Activated naive CD8-positive, alpha-beta T cell treated with anti-CD3 and anti-CD28 coated beads, Interleukin-2, amount 10 ng/mL, durations not matched to agents 7 days and 5 days (primary cell): ENCODE results near the gene MYL9. TPM values are rescaled to one million over a fixed set of nuclear protein-coding genes. Genes with fewer than 3 reads are reported as not detected.

Experiments
- ATAC-seq: fragments of 150-1000 bp; cut with Tn5 transposase; one replicate; pipeline ENCODE4 v1.10.0; 2021; ENCODE audit warnings: low read depth, moderate library complexity
- POLR2A ChIA-PET: fragments of 350-600 bp; sonication (Branson Sonifier 250); formaldehyde crosslinking; loops from one replicate; lab custom pipeline; 2021; ENCODE audit warnings: antibody characterized with exemption; lab: Charles Lee
- DNase-seq: peaks from one replicate; pipeline ENCODE4 v3.0.0; 2021
- H3K27ac Mint-ChIP-seq: one replicate; pipeline ENCODE4 v1.8.0; 2022; ENCODE audit warnings: mild to moderate bottlenecking, mixed read lengths
- H3K27me3 Mint-ChIP-seq: one replicate; pipeline ENCODE4 v1.8.0; 2022; ENCODE audit warnings: mild to moderate bottlenecking, moderate library complexity, mixed read lengths
- H3K36me3 Mint-ChIP-seq: one replicate; pipeline ENCODE4 v1.8.0; 2021; ENCODE audit warnings: mild to moderate bottlenecking, mixed read lengths
- H3K4me1 Mint-ChIP-seq: one replicate; pipeline ENCODE4 v1.8.0; 2021; ENCODE audit warnings: mixed read lengths
- H3K4me3 Mint-ChIP-seq: one replicate; pipeline ENCODE4 v1.8.0; 2022; ENCODE audit warnings: mild to moderate bottlenecking, moderate library complexity, mixed read lengths
- H3K9me3 Mint-ChIP-seq: one replicate; pipeline ENCODE4 v1.8.0; 2021; ENCODE audit warnings: mixed read lengths
- total RNA-seq, 2 experiments: library from RNA; stranded (reverse); gene quantifications; one replicate each; pipeline ENCODE4 v1.2.3, GENCODE V29; 2021

The MYL9 gene
- under 1 TPM; 0.51 to 0.61 TPM for total RNA-seq

DNA sequence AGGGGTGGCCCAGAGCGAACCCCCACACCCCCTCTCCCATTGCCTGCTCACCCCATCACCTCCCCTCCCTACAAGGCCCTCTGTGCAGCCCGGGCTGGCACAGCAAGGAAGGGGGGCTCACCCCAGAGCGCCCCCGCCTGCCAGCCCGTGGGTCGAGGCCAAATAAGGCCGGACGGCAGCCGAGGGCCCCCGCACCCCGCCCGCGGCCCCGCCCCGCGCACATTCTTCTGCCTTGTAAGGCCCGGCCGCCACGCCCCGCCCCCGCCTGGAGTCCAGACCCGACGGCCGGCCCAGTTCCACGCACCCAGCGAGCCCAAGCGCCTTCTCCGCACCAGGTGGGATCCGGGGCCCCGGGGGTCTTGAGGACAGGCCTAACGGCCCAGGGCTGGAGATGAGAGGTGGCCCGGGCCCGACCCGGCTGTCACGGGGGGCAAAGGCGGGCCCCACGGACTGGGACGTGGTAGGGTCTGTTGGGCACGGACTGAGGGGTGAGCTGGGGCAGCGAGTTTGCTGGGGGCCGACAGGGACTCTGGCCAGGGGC, at the start of gene MYL9:
MYL9 (plus strand) TSS at position 293 of the 541 bp plus-strand sequence. CDS start 3,366 bp downstream, outside the sequence.
- H3K27me3 Mint-ChIP-seq, result no peaks in the 10 kb centered on the region
- H3K4me3 Mint-ChIP-seq, result peak within 1 kb of the TSS; percentile 16
- no peaks in the 10 kb centered on the region for H3K36me3 Mint-ChIP-seq
- POLR2A ChIA-PET, result no interaction called here
- no peaks in the 10 kb centered on the region for H3K9me3 Mint-ChIP-seq
- no peak within 1 kb of the TSS for H3K27ac Mint-ChIP-seq
- peak; percentile 21 for ATAC-seq
- no peak for DNase-seq
- peaks cover 2% of the 10 kb centered on the region for H3K4me1 Mint-ChIP-seq

GRCh38 chr20:36491901-36492617, 49.3 kb upstream of the MYL9 start:
- Mint-ChIP-seq H3K4me1 (peaks cover 28% of the 10 kb centered on the region), H3K27me3 (no peaks in the 10 kb centered on the region), H3K27ac (peak overlapping the region; percentile 91), H3K36me3 (no peaks in the 10 kb centered on the region), H3K4me3 (peak overlapping the region; percentile 68), H3K9me3 (no peaks in the 10 kb centered on the region)
- POLR2A ChIA-PET, result interaction anchor here (0.6 to 3.4 kb wide), 13 partner anchors 8 to 344 kb away, joined by 3 to 11 read pairs (median 3); partner anchors contain the start of genes RAB5IF and TGIF2
- ATAC-seq, result peak; percentile 94
- DNase-seq, result peak; percentile 69

DNA sequence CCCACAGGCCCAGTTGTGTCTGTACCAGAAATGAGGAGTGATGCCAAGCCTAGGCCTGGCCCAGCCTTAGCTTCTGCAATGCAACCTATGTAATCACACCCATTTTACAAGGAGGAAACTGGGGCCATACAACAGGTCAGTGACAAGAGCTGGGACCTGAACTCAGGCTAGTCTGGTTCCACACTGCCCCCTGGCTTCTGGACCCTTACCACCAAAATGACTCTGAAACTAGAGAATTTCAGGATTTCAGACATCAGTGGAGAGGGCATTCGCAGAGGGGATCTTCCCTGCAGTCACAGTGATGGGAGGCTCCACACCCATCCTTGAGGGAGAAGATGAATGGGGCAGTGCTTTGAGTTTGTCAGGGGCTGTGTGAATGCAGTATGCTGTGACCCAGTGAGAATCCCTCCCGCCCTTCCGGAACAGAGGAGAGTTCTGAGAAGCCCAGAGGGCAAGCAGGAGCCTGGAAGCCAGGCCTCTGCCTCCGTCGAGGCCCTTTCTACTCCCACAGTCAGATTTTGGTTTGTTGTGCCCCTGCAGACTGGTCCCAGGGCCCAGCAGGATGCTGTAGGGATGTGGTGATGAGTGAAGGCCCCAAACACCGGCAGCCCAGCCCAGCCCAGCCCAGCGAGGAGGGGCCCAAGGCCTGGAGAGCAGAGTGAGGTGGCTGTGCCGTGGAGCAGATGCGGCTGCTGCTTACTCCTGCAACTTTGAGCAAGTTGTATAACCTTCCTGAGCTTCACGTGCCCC, 48.1 kb upstream of the MYL9 start:
- peak overlapping the region; percentile 40 for H3K27ac Mint-ChIP-seq
- no peak overlapping the region for H3K4me3 Mint-ChIP-seq
- H3K4me1 Mint-ChIP-seq, result peaks cover 28% of the 10 kb centered on the region
- no peak for DNase-seq
- H3K36me3 Mint-ChIP-seq, result no peaks in the 10 kb centered on the region
- POLR2A ChIA-PET, result interaction anchor here (0.6 to 3.4 kb wide), 5 partner anchors 27 to 113 kb away, joined by 3 to 11 read pairs (median 6); partner anchors contain the start of genes RAB5IF and TGIF2
- no peaks in the 10 kb centered on the region for H3K9me3 Mint-ChIP-seq
- no peak for ATAC-seq
- no peaks in the 10 kb centered on the region for H3K27me3 Mint-ChIP-seq

GRCh38 chr20:36493801-36494114, 47.6 kb upstream of the MYL9 start:
- H3K27ac Mint-ChIP-seq, result no peak overlapping the region

GRCh38 chr20:36496707-36497669, 44.3 kb upstream of the MYL9 start:
- ATAC-seq (no peak), DNase-seq (no peak)
- POLR2A ChIA-PET, result no interaction called here
- no peaks in the 10 kb centered on the region for H3K9me3 Mint-ChIP-seq
- no peaks in the 10 kb centered on the region for H3K27me3 Mint-ChIP-seq
- H3K36me3 Mint-ChIP-seq, result peaks cover 1% of the 10 kb centered on the region
- no peak overlapping the region for H3K4me3 Mint-ChIP-seq
- peaks cover 18% of the 10 kb centered on the region for H3K4me1 Mint-ChIP-seq
- H3K27ac Mint-ChIP-seq, result no peak overlapping the region

More at GRCh38 chr20:36493801-36494114, 47.6 kb upstream of the MYL9 start:
- Mint-ChIP-seq H3K9me3 (no peaks in the 10 kb centered on the region), H3K27me3 (no peaks in the 10 kb centered on the region), H3K4me3 (no peak overlapping the region), H3K4me1 (peaks cover 28% of the 10 kb centered on the region), H3K36me3 (no peaks in the 10 kb centered on the region)
- POLR2A ChIA-PET, result no interaction called here
- ATAC-seq (no peak), DNase-seq (no peak)

DNA sequence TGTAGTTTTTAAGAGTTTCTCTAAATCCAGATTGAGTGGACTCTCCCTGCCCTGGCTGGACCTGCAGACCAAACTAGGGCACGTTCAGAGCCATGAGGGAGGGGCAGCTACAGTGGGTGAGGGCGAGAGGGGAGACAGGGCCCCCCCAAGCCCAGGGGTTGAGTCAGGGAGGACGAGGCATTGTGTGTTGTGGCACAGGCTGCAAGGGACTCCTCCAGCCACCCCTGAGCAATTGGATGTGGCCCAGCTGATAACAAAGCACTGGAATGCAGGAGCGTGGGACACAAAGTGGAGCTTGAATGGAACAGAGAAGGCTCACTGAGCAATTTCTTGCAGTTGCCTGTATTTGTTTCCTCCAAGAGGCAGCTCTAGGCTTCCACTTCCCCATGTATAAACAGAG, 43.5 kb upstream of the MYL9 start:
- POLR2A ChIA-PET, result no interaction called here
- no peak for DNase-seq
- H3K27me3 Mint-ChIP-seq, result no peaks in the 10 kb centered on the region
- no peak overlapping the region for H3K4me3 Mint-ChIP-seq
- peaks cover 9% of the 10 kb centered on the region for H3K4me1 Mint-ChIP-seq
- no peaks in the 10 kb centered on the region for H3K9me3 Mint-ChIP-seq
- no peak for ATAC-seq
- peaks cover 1% of the 10 kb centered on the region for H3K36me3 Mint-ChIP-seq
- H3K27ac Mint-ChIP-seq, result no peak overlapping the region

DNA sequence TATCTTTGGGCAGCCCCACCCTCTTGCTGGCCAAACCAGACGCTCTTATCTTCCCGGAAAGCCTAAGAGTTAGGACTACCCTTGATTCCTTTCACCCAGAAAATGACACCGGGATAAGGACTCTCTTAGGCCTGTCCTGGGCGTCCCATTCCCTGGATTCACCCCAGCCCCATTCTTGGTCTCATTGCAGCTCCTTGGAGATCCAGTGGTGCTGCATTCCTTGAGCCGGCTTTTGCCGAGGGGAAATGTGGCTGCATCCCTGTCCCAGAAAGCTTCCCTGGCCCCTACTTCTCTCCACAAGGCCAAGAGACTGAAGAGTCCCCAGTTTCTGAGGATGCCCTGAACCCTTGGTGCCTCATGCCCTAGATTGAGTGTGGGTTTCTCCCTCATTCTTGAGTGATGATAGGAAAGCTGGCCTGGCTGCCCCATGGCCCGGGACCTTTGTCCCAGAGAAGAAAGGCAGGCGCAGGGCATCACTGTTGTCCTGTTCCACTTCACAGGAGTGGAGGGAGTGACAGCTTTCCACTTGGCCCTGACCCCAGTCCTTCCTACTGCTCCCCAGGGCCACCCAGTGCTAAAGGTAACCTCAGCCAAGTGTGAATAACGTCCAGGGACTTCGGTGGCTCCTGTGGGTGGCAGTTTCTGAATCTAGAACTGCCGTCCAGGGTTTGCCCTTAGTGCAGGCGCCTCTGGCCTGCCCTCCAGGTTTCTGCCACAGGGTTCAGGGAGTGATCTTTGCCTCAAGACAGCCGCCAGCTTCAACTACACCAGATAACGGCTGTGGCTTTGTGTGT, 42.7 kb upstream of the MYL9 start:
- DNase-seq (no peak), ATAC-seq (no peak)
- peaks cover 1% of the 10 kb centered on the region for H3K36me3 Mint-ChIP-seq
- H3K4me1 Mint-ChIP-seq, result peaks cover 3% of the 10 kb centered on the region
- POLR2A ChIA-PET, result no interaction called here
- peak overlapping the region; percentile 35 for H3K27ac Mint-ChIP-seq
- H3K9me3 Mint-ChIP-seq, result no peaks in the 10 kb centered on the region
- no peaks in the 10 kb centered on the region for H3K27me3 Mint-ChIP-seq
- no peak overlapping the region for H3K4me3 Mint-ChIP-seq

DNA sequence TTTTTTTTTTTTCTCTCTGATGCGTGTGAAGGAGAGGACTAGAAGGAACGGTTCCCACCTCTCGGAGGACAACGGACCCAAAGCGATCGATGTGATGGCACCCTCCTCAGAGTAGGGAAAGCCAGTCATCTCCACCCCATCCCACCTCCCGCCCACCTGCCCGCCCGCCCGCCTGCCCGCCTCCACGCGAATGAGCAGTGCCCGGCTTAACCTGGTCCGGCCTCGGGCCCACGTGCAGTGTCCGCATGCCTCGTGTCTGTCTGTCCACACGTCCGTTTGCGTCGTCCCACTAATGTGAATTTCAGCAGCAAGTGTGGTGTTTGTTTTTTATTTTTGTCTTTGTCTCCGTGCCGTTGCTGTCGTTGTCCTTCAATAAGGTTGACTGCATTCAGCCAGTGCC, 42.1 kb upstream of the MYL9 start:
- POLR2A ChIA-PET, result no interaction called here
- ATAC-seq (no peak), DNase-seq (no peak)
- Mint-ChIP-seq H3K4me3 (no peak overlapping the region), H3K27me3 (no peaks in the 10 kb centered on the region), H3K4me1 (peaks cover 3% of the 10 kb centered on the region), H3K36me3 (peaks cover 1% of the 10 kb centered on the region), H3K9me3 (no peaks in the 10 kb centered on the region), H3K27ac (no peak overlapping the region)

DNA sequence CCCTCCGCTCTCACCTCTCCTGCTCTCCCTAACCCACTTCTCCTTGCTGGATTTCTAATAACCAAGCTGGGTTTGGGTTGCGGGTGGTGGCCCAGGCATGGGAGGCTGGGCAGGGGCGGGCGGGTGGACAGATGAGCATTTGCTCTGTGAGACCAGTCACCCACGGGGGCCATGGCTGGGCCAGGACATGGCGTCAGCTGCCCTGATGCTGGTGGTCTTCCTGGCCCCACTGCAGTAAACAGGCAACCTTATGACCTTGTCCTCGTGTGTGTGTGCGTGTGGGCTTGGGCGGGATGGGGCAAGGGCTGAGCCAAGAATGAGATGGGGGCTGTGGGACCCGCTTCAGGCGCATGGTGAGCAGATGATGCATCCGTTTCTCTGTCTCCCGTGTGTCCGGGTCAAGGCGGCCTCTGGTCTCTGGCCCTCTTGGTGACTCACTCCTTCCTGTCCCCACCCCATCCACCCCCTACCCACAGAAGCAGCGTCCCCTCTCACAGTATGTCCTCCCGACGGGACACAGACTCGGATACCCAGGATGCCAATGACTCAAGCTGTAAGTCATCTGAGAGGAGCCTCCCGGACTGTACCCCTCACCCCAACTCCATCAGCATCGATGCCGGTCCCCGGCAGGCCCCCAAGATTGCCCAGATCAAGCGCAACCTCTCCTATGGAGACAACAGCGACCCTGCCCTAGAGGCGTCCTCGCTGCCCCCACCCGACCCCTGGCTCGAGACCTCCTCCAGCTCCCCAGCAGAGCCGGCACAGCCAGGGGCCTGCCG, 41.4 kb upstream of the MYL9 start:
- no peaks in the 10 kb centered on the region for H3K4me1 Mint-ChIP-seq
- POLR2A ChIA-PET, result interaction anchor here (1.0 kb wide), 1 partner anchor 8 kb away, joined by 3 read pairs; no protein-coding TSS in a partner anchor
- no peak overlapping the region for H3K27ac Mint-ChIP-seq
- H3K36me3 Mint-ChIP-seq, result peaks cover 1% of the 10 kb centered on the region
- H3K9me3 Mint-ChIP-seq, result no peaks in the 10 kb centered on the region
- no peak for ATAC-seq
- no peak for DNase-seq
- no peaks in the 10 kb centered on the region for H3K27me3 Mint-ChIP-seq
- no peak overlapping the region for H3K4me3 Mint-ChIP-seq

DNA sequence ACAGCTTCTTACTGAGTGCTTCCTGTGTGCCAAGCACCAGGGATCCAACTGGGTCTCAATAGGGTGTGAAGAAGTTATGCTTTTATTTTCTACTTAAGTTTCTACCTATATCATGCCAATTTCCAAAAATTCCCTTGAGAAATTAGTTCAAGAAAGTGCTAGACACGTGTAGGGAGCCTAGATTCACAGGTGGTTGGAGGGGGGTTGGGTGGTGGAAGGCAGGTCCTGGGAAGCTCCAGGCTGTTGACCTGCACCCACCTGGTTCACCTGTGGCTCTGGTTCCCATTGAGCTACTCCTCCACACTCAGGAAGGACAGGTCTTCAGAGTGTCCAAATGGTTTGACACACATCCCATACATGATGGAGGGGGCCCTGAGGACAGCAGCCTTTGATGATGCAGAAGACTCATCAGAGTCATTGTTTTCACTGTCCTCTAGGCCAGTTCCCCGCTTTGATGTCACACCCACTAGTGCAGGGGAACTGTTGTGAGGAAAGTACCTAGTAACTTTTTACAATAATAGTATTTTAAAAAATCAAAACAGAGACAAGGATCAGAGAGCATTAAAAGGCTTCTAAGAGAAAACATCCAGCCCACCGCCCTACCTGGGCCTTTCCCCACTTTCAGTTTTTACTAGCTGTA, 39.8 kb upstream of the MYL9 start:
- DNase-seq (no peak), ATAC-seq (no peak)
- H3K36me3 Mint-ChIP-seq, result peaks cover 1% of the 10 kb centered on the region
- H3K9me3 Mint-ChIP-seq, result no peaks in the 10 kb centered on the region
- H3K27me3 Mint-ChIP-seq, result no peaks in the 10 kb centered on the region
- H3K4me1 Mint-ChIP-seq, result peaks cover 4% of the 10 kb centered on the region
- POLR2A ChIA-PET, result no interaction called here
- no peak overlapping the region for H3K27ac Mint-ChIP-seq
- H3K4me3 Mint-ChIP-seq, result no peak overlapping the region

GRCh38 chr20:36504295-36504694, 37.0 kb upstream of the MYL9 start:
- Mint-ChIP-seq H3K9me3 (no peaks in the 10 kb centered on the region), H3K36me3 (peaks cover 3% of the 10 kb centered on the region), H3K4me1 (peaks cover 8% of the 10 kb centered on the region), H3K27me3 (no peaks in the 10 kb centered on the region), H3K4me3 (no peak overlapping the region), H3K27ac (no peak overlapping the region)
- DNase-seq (no peak), ATAC-seq (no peak)
- POLR2A ChIA-PET, result no interaction called here
